ENCODE data around the gene ERI2.

- TF ChIP-seq, protein P1, sequence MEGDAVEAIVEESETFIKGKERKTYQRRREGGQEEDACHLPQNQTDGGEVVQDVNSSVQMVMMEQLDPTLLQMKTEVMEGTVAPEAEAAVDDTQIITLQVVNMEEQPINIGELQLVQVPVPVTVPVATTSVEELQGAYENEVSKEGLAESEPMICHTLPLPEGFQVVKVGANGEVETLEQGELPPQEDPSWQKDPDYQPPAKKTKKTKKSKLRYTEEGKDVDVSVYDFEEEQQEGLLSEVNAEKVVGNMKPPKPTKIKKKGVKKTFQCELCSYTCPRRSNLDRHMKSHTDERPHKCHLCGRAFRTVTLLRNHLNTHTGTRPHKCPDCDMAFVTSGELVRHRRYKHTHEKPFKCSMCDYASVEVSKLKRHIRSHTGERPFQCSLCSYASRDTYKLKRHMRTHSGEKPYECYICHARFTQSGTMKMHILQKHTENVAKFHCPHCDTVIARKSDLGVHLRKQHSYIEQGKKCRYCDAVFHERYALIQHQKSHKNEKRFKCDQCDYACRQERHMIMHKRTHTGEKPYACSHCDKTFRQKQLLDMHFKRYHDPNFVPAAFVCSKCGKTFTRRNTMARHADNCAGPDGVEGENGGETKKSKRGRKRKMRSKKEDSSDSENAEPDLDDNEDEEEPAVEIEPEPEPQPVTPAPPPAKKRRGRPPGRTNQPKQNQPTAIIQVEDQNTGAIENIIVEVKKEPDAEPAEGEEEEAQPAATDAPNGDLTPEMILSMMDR (IDR thresholded peaks at IDR 0.05 in 8 of 11, conservative IDR thresholded peaks at IDR 0.05 in 3 of 11), result no peak
- no peak for TF ChIP-seq POLR2A (IDR thresholded peaks at IDR 0.05)
Observed at GRCh38 chr16:20767577-20767976, 38.7 kb downstream of the ERI2 start.
